Neutrophil (primary cell): ENCODE results near the gene UBN2.

Experiments used
- H3K27ac ChIP-seq: fragments of 200-600 bp; sonication (generic); 2 replicates; pipeline ENCODE4 v1.5.1; 2016; ENCODE audit warnings: mild to moderate bottlenecking, moderate library complexity
- H3K27me3 ChIP-seq: fragments of 200-600 bp; sonication (generic); 2 replicates; pipeline ENCODE4 v1.6.0; 2016; ENCODE audit warnings: mild to moderate bottlenecking
- H3K36me3 ChIP-seq: fragments of 200-600 bp; sonication (generic); 2 replicates; pipeline ENCODE4 v1.5.1; 2017
- H3K4me1 ChIP-seq, 2 experiments: fragments of 200-600 bp in 1 of 2; sonication (generic) in 1 of 2; 1 replicate in 1 of 2; 2 replicates in 1 of 2; pipeline versions ENCODE4 v1.5.1 to v1.6.1; 2013 to 2016; ENCODE audit warnings: low read depth in 1 of 2, low read length in 1 of 2, mild to moderate bottlenecking in 1 of 2, moderate library complexity in 1 of 2; ENCODE audit not compliant: control insufficient read depth in 1 of 2, insufficient read depth in 1 of 2
- H3K4me3 ChIP-seq, 2 experiments: fragments of 200-600 bp in 1 of 2; sonication (generic) in 1 of 2; 1 replicate in 1 of 2; 2 replicates in 1 of 2; pipeline ENCODE4 v1.5.1; 2013 to 2016; ENCODE audit warnings: low read depth in 1 of 2, low read length in 1 of 2, mild to moderate bottlenecking in 1 of 2, moderate library complexity in 1 of 2
- H3K9me3 ChIP-seq: fragments of 200-600 bp; sonication (generic); 2 replicates; pipeline ENCODE4 v1.5.1; 2016
- TF ChIP-seq, protein P1 (sequence below): fragments of 200-600 bp; sonication (generic); IDR thresholded peaks from 2 replicates; pipeline ENCODE4 v1.5.1; 2016; ENCODE audit warnings: antibody characterized with exemption

The UBN2 gene

DNA sequence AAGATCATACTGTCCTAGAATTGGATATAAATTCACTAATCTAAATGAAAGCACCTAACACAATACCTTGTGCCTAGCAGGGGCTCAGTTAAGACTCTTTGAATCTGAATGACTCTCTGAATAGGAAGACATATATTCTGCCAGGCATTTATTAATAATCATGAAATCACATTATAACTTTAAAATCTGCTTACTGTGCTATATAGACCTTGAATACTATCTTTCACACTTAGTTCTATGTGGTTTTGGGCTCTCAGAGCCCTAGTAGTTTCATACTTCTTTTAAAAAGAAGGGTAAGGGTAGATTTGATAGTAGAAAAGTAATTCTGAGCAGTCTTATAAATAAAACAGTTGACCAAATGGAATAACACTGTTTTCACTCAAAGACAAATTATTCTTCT lies 10.2 kb downstream of the UBN2 start:
- H3K4me3 ChIP-seq, result no peak overlapping the region
- TF ChIP-seq, protein P1, sequence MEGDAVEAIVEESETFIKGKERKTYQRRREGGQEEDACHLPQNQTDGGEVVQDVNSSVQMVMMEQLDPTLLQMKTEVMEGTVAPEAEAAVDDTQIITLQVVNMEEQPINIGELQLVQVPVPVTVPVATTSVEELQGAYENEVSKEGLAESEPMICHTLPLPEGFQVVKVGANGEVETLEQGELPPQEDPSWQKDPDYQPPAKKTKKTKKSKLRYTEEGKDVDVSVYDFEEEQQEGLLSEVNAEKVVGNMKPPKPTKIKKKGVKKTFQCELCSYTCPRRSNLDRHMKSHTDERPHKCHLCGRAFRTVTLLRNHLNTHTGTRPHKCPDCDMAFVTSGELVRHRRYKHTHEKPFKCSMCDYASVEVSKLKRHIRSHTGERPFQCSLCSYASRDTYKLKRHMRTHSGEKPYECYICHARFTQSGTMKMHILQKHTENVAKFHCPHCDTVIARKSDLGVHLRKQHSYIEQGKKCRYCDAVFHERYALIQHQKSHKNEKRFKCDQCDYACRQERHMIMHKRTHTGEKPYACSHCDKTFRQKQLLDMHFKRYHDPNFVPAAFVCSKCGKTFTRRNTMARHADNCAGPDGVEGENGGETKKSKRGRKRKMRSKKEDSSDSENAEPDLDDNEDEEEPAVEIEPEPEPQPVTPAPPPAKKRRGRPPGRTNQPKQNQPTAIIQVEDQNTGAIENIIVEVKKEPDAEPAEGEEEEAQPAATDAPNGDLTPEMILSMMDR, result no peak

DNA sequence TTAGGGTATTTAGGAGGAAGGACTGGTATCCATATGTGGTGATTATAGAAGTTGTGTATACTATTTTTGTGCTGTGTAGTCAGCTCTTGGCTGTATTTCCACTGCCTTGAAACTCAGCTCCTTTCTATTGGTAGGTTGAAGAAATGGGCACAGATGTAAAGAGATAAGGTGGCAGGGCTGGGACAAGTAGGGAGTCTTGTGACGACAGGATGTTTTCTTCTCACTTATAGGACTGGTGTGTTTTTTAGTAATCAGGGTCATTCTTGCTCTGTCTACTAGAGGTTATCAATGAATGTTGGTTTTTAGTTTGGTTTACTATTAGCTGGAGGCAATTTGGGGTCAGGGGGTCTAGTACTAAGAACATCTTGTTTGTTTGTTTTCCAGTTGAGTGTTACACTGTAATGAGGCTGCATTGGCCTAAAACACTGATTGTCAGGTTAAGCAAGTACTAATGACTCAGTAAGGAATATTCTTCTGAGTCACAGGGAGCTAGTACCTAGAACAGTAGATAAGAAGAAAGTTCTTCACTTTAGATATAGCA lies 11.8 kb downstream of the UBN2 start:
- no peak overlapping the region for H3K27ac ChIP-seq
- H3K27me3 ChIP-seq, result no peaks in the 10 kb centered on the region
- no peaks in the 10 kb centered on the region for H3K9me3 ChIP-seq
- H3K4me3 ChIP-seq, result no peak overlapping the region
- TF ChIP-seq, protein P1, result no peak
- no peaks in the 10 kb centered on the region for H3K4me1 ChIP-seq
- H3K36me3 ChIP-seq, result peaks cover 60% of the 10 kb centered on the region

More for the DNA sequence above, 10.2 kb downstream of the UBN2 start:
- Histone ChIP-seq H3K36me3 (peaks cover 66% of the 10 kb centered on the region), H3K9me3 (no peaks in the 10 kb centered on the region), H3K27ac (no peak overlapping the region), H3K4me1 (no peaks in the 10 kb centered on the region), H3K27me3 (no peaks in the 10 kb centered on the region)

DNA sequence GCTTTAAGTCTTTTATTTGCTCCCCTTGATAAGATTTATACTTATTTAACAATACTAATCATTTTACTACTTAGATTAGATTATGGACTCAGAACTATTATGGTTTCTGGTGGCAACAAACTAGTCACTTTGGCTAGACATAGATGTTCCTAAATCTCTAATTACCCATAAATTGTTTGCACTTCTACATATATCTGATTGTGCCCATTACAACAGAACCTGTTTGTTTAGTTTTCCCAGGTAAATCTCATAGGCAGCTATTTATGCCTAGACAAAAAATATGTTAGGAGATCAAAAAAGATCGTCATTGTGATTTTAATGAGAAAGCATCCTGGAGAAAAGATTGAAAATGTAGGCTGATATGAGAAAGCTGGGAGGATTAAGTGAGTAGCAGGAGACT lies 14.4 kb downstream of the UBN2 start:
- Histone ChIP-seq H3K4me1 (no peaks in the 10 kb centered on the region), H3K27me3 (no peaks in the 10 kb centered on the region), H3K9me3 (no peaks in the 10 kb centered on the region), H3K4me3 (no peak overlapping the region), H3K36me3 (peaks cover 45% of the 10 kb centered on the region), H3K27ac (no peak overlapping the region)
- TF ChIP-seq, protein P1, result no peak

DNA sequence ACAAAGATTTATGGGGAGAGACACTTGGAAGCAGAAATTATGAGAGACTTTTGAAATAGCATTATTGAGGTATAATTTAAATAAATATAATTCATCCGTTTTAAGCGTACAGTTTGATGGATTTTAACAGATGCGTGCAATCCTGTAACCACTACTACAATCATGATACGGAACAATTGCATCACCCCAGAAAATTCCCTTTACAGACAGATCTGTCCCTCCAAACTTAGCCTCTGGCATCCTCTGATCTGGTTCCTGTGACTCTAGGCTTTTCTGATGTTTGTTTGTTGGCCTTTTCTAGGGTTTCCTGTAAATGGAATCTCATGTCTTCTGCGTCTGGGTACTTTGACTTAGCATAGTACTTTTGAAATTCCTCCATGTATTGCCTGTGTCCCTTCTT lies 15.5 kb downstream of the UBN2 start:
- no peaks in the 10 kb centered on the region for H3K27me3 ChIP-seq
- TF ChIP-seq, protein P1, result no peak
- H3K4me3 ChIP-seq, result no peak overlapping the region

DNA sequence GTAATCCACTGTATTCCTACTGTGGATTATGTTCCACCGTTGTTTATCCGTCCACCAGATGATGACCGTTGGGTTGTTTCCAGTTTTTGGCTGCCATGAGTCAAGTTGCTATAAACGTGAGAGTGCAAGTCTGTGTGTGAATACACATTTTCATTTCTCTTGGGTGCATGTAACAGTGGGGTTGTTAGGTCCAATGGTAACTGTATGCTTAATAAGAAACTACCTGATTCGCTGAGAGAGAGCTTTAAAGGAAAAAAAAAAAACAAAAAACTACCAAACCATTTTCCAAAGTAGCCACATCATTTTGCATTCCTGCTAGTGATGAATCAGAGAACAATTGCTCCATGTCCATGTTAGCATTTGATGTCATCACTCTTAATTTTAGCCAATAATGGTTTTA lies 15.9 kb downstream of the UBN2 start:
- TF ChIP-seq, protein P1, result no peak
- no peaks in the 10 kb centered on the region for H3K27me3 ChIP-seq
- no peak overlapping the region for H3K27ac ChIP-seq
- no peaks in the 10 kb centered on the region for H3K9me3 ChIP-seq
- H3K4me1 ChIP-seq, result no peaks in the 10 kb centered on the region
- H3K36me3 ChIP-seq, result peaks cover 47% of the 10 kb centered on the region
- no peak overlapping the region for H3K4me3 ChIP-seq

More for the DNA sequence above, 15.5 kb downstream of the UBN2 start:
- Histone ChIP-seq H3K27ac (no peak overlapping the region), H3K36me3 (peaks cover 51% of the 10 kb centered on the region), H3K9me3 (no peaks in the 10 kb centered on the region), H3K4me1 (no peaks in the 10 kb centered on the region)
